ENCODE data around the gene MMD2.

DNA sequence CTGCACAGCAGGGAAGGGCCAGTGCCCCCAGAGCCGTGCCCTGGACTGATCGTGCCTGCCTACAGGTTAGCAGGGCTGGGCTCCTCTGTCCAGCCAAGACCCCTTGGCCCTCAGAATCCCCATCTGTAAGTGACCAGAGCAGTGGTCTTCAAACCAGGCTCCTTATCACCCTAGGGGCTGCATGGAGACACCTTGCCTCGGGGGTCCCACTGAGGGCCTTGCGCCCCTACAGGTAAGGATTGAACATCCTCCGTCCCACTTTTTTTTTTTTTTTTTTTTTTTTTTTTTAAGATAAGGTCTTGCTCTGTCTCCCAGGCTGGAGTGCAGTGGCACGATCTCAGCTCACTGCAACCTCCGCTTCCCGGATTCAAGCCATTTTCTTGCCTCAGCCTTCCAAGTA lies 42.9 kb downstream of the MMD2 start:
- TF ChIP-seq EZH2phosphoT487 (IDR thresholded peaks at IDR 0.05; ENCODE audit: insufficient read depth, low read depth): no peak
- TF ChIP-seq EZH2 (IDR thresholded peaks at IDR 0.05; ENCODE audit: insufficient read depth, poor library complexity, severe bottlenecking): no peak

All from GM23248 (cell line).